Activated naive CD8-positive, alpha-beta T cell treated with anti-CD3 and anti-CD28 coated beads, Interleukin-2, amount 50 U/mL, for 24 hours (primary cell): Measurements from ENCODE around the gene GNAT2.

Source experiments
- ATAC-seq: fragments of 150-1000 bp; cut with Tn5 transposase; one replicate; pipeline ENCODE4 v1.10.0; 2021
- DNase-seq: peaks from one replicate; pipeline ENCODE4 v3.0.0; 2021
- H3K27ac Mint-ChIP-seq: one replicate; pipeline ENCODE4 v1.8.0; 2021; ENCODE audit warnings: mild to moderate bottlenecking, mixed read lengths
- H3K27me3 Mint-ChIP-seq: one replicate; pipeline ENCODE4 v1.8.0; 2021; ENCODE audit warnings: mixed read lengths
- H3K36me3 Mint-ChIP-seq: one replicate; pipeline ENCODE4 v1.8.0; 2021; ENCODE audit warnings: low read depth, mixed read lengths
- H3K4me1 Mint-ChIP-seq: one replicate; pipeline ENCODE4 v1.8.0; 2021; ENCODE audit warnings: mixed read lengths
- H3K4me3 Mint-ChIP-seq: one replicate; pipeline ENCODE4 v1.8.0; 2021; ENCODE audit warnings: mild to moderate bottlenecking, moderate library complexity, mixed read lengths
- H3K9me3 Mint-ChIP-seq: one replicate; pipeline ENCODE4 v1.8.0; 2021; ENCODE audit warnings: mixed read lengths

GNAT2 gene

GRCh38 chr1:109582021-109582420 is 37.4 kb downstream of the GNAT2 start:
- DNase-seq (no peak), ATAC-seq (no peak)
- H3K36me3 Mint-ChIP-seq: peaks cover 37% of the 10 kb centered on the region
- no peaks in the 10 kb centered on the region for H3K4me1 Mint-ChIP-seq
- H3K27ac Mint-ChIP-seq: no peak overlapping the region
- no peak overlapping the region for H3K4me3 Mint-ChIP-seq
- H3K27me3 Mint-ChIP-seq: no peaks in the 10 kb centered on the region
- H3K9me3 Mint-ChIP-seq: no peaks in the 10 kb centered on the region

GRCh38 chr1:109579491-109579890 is 39.9 kb downstream of the GNAT2 start:
- H3K9me3 Mint-ChIP-seq: no peaks in the 10 kb centered on the region
- no peak for DNase-seq
- no peaks in the 10 kb centered on the region for H3K4me1 Mint-ChIP-seq
- no peak for ATAC-seq
- no peaks in the 10 kb centered on the region for H3K27me3 Mint-ChIP-seq
- H3K36me3 Mint-ChIP-seq: peaks cover 28% of the 10 kb centered on the region
- H3K4me3 Mint-ChIP-seq: no peak overlapping the region
- no peak overlapping the region for H3K27ac Mint-ChIP-seq

GRCh38 chr1:109578947-109579443 is 40.4 kb downstream of the GNAT2 start:
- ATAC-seq: no peak
- Mint-ChIP-seq H3K27ac (peak overlapping the region; percentile 41), H3K36me3 (peaks cover 26% of the 10 kb centered on the region), H3K4me3 (no peak overlapping the region), H3K27me3 (no peaks in the 10 kb centered on the region), H3K9me3 (no peaks in the 10 kb centered on the region), H3K4me1 (no peaks in the 10 kb centered on the region)
- no peak for DNase-seq

- Mint-ChIP-seq H3K27me3 (no peaks in the 10 kb centered on the region), H3K4me1 (peaks cover 15% of the 10 kb centered on the region), H3K4me3 (no peak overlapping the region), H3K27ac (no peak overlapping the region), H3K9me3 (no peaks in the 10 kb centered on the region), H3K36me3 (peaks cover 7% of the 10 kb centered on the region)
- DNase-seq (no peak), ATAC-seq (no peak)
Measured at GRCh38 chr1:109573785-109574184, 45.6 kb downstream of the GNAT2 start.

- peaks cover 38% of the 10 kb centered on the region for H3K4me1 Mint-ChIP-seq
- no peaks in the 10 kb centered on the region for H3K27me3 Mint-ChIP-seq
- DNase-seq (no peak), ATAC-seq (no peak)
- no peak overlapping the region for H3K4me3 Mint-ChIP-seq
- H3K9me3 Mint-ChIP-seq: no peaks in the 10 kb centered on the region
- peaks cover 3% of the 10 kb centered on the region for H3K36me3 Mint-ChIP-seq
- no peak overlapping the region for H3K27ac Mint-ChIP-seq
Measured at GRCh38 chr1:109570414-109570813, 49.0 kb downstream of the GNAT2 start.

GRCh38 chr1:109569323-109569722 is 50.1 kb downstream of the GNAT2 start:
- no peaks in the 10 kb centered on the region for H3K9me3 Mint-ChIP-seq
- H3K4me3 Mint-ChIP-seq: no peak overlapping the region
- no peaks in the 10 kb centered on the region for H3K27me3 Mint-ChIP-seq
- ATAC-seq (no peak), DNase-seq (no peak)
- H3K36me3 Mint-ChIP-seq: peaks cover 3% of the 10 kb centered on the region
- peaks cover 44% of the 10 kb centered on the region for H3K4me1 Mint-ChIP-seq
- no peak overlapping the region for H3K27ac Mint-ChIP-seq

- Mint-ChIP-seq H3K9me3 (no peaks in the 10 kb centered on the region), H3K27ac (no peak overlapping the region), H3K4me3 (no peak overlapping the region), H3K36me3 (peaks cover 3% of the 10 kb centered on the region), H3K4me1 (peaks cover 46% of the 10 kb centered on the region), H3K27me3 (no peaks in the 10 kb centered on the region)
- no peak for ATAC-seq
- DNase-seq: no peak
Measured at GRCh38 chr1:109567877-109568672, 51.3 kb downstream of the GNAT2 start.

- DNase-seq: no peak
- Mint-ChIP-seq H3K27me3 (no peaks in the 10 kb centered on the region), H3K36me3 (no peaks in the 10 kb centered on the region), H3K27ac (no peak overlapping the region), H3K4me3 (no peak overlapping the region), H3K9me3 (no peaks in the 10 kb centered on the region), H3K4me1 (peaks cover 44% of the 10 kb centered on the region)
- no peak for ATAC-seq
Measured at GRCh38 chr1:109566982-109567381, 52.4 kb downstream of the GNAT2 start.

- DNase-seq (no peak), ATAC-seq (no peak)
- Mint-ChIP-seq H3K36me3 (no peaks in the 10 kb centered on the region), H3K9me3 (no peaks in the 10 kb centered on the region), H3K27ac (no peak overlapping the region), H3K4me1 (peaks cover 52% of the 10 kb centered on the region), H3K27me3 (no peaks in the 10 kb centered on the region), H3K4me3 (no peak overlapping the region)
Measured at GRCh38 chr1:109565241-109565640, 54.2 kb downstream of the GNAT2 start.

- DNase-seq (no peak), ATAC-seq (no peak)
- Mint-ChIP-seq H3K36me3 (no peaks in the 10 kb centered on the region), H3K27me3 (no peaks in the 10 kb centered on the region), H3K4me3 (no peak overlapping the region), H3K9me3 (no peaks in the 10 kb centered on the region), H3K27ac (no peak overlapping the region), H3K4me1 (peaks cover 61% of the 10 kb centered on the region)
Measured at GRCh38 chr1:109564194-109564878, 55.1 kb downstream of the GNAT2 start.

- no peaks in the 10 kb centered on the region for H3K27me3 Mint-ChIP-seq
- H3K4me3 Mint-ChIP-seq: no peak overlapping the region
- DNase-seq (no peak), ATAC-seq (no peak)
- no peak overlapping the region for H3K27ac Mint-ChIP-seq
- H3K9me3 Mint-ChIP-seq: no peaks in the 10 kb centered on the region
- peaks cover 66% of the 10 kb centered on the region for H3K4me1 Mint-ChIP-seq
- peaks cover 2% of the 10 kb centered on the region for H3K36me3 Mint-ChIP-seq
Measured at GRCh38 chr1:109559995-109560394, 59.4 kb downstream of the GNAT2 start.

GRCh38 chr1:109557520-109557919 is 61.9 kb downstream of the GNAT2 start:
- no peaks in the 10 kb centered on the region for H3K27me3 Mint-ChIP-seq
- peaks cover 68% of the 10 kb centered on the region for H3K4me1 Mint-ChIP-seq
- no peaks in the 10 kb centered on the region for H3K9me3 Mint-ChIP-seq
- DNase-seq (no peak), ATAC-seq (no peak)
- H3K36me3 Mint-ChIP-seq: peaks cover 2% of the 10 kb centered on the region
- H3K27ac Mint-ChIP-seq: no peak overlapping the region
- H3K4me3 Mint-ChIP-seq: no peak overlapping the region

- Mint-ChIP-seq H3K9me3 (no peaks in the 10 kb centered on the region), H3K27me3 (no peaks in the 10 kb centered on the region), H3K4me3 (no peak overlapping the region), H3K27ac (no peak overlapping the region), H3K4me1 (peaks cover 69% of the 10 kb centered on the region), H3K36me3 (peaks cover 2% of the 10 kb centered on the region)
- ATAC-seq: no peak
- no peak for DNase-seq
Measured at GRCh38 chr1:109556563-109556962, 62.9 kb downstream of the GNAT2 start.
